Endothelial cell of umbilical vein (primary cell): ENCODE data around the gene NRBF2. TPM values are rescaled to one million over a fixed set of nuclear protein-coding genes. Genes with fewer than 3 reads are reported as not detected.

Experiments
- BruUV-seq: library from RNA; stranded (reverse); fragments of 400-500 nt; replicated peaks from 2 replicates; lab custom pipeline; 2021; lab: Mats Ljungman, UMichigan
- CTCF ChIA-PET: fragments of 300-600, 350-600 bp; sonication (Branson Sonifier 250); formaldehyde crosslinking; loops from one replicate; lab custom pipeline; 2021; ENCODE audit warnings: antibody characterized with exemption, inconsistent platforms; lab: Charles Lee
- POLR2A ChIA-PET: fragments of 300-600, 350-600 bp; sonication (Branson Sonifier 250); formaldehyde crosslinking; loops from one replicate; lab custom pipeline; 2021; ENCODE audit warnings: antibody characterized with exemption, inconsistent platforms; lab: Charles Lee
- DNase-seq: peaks from one replicate; pipeline ENCODE4 v3.0.0-alpha.2; 2011; ENCODE audit warnings: low read depth, low spot score
- FAIRE-seq: peaks from 2 replicates; lab custom pipeline; 2011; peaks lifted over from hg19 to GRCh38; lab: Jason Lieb, UNC
- H2AFZ ChIP-seq: 2 replicates; pipeline ENCODE4 v1.6.0; 2012; ENCODE audit warnings: low read depth, low read length, control low read depth, inconsistent platforms
- H3K27ac ChIP-seq: 2 replicates; pipeline ENCODE4 v1.5.1; 2011; ENCODE audit warnings: low read depth, mild to moderate bottlenecking, control low read depth, low read length, moderate library complexity; ENCODE audit not compliant: insufficient read depth
- H3K27me3 ChIP-seq, 2 experiments: 2 replicates each; pipeline versions ENCODE4 v1.6.0 to v1.6.1; 2011; ENCODE audit warnings: low read length in 2 of 2, mixed read lengths in 1 of 2; ENCODE audit not compliant: control insufficient read depth in 2 of 2, insufficient read depth in 2 of 2
- H3K36me3 ChIP-seq, 2 experiments: 2 replicates in 1 of 2; 3 replicates in 1 of 2; pipeline ENCODE4 v1.5.1; 2011; ENCODE audit warnings: low read length in 2 of 2, mild to moderate bottlenecking in 1 of 2, moderate library complexity in 1 of 2; ENCODE audit not compliant: control insufficient read depth in 2 of 2, insufficient read depth in 2 of 2; ENCODE audit errors: extremely low read depth in 1 of 2
- H3K4me1 ChIP-seq: 3 replicates; pipeline ENCODE4 v1.5.1; 2011; ENCODE audit warnings: mild to moderate bottlenecking, low read length; ENCODE audit not compliant: control insufficient read depth, insufficient read depth; ENCODE audit errors: extremely low read depth
- H3K4me2 ChIP-seq: 2 replicates; pipeline ENCODE4 v1.6.1; 2011; ENCODE audit warnings: low read length, control low read depth, mixed read lengths; ENCODE audit not compliant: insufficient read depth
- H3K4me3 ChIP-seq, 3 experiments: fragments of 200-600 bp in 1 of 3; sonication (generic), shearing (Covaris generic) in 1 of 3; replicated peaks in 1 of 3; 2 replicates each; pipeline ENCODE4 v1.5.1; 2011 to 2016; ENCODE audit warnings: control low read depth in 3 of 3, low read length in 3 of 3, mild to moderate bottlenecking in 2 of 3, inconsistent platforms in 1 of 3, low read depth in 1 of 3, moderate library complexity in 1 of 3; ENCODE audit not compliant: insufficient read depth in 1 of 3
- H3K79me2 ChIP-seq: 2 replicates; pipeline ENCODE4 v1.6.0; 2012; ENCODE audit warnings: low read length, inconsistent platforms; ENCODE audit not compliant: control insufficient read depth, insufficient read depth
- H3K9ac ChIP-seq: replicated peaks from 2 replicates; pipeline ENCODE3; 2011; ENCODE audit warnings: low read length, control low read depth; ENCODE audit not compliant: insufficient read depth; ENCODE audit errors: extremely low read depth
- H3K9me1 ChIP-seq: replicated peaks from 3 replicates; pipeline ENCODE4 v1.6.0; 2011; ENCODE audit warnings: mild to moderate bottlenecking, low read length; ENCODE audit not compliant: control insufficient read depth, insufficient read depth; ENCODE audit errors: extremely low read depth
- H3K9me3 ChIP-seq: replicated peaks from 2 replicates; pipeline ENCODE4 v1.5.1; 2012; ENCODE audit warnings: low read length, inconsistent platforms; ENCODE audit not compliant: control insufficient read depth, insufficient read depth
- H4K20me1 ChIP-seq: replicated peaks from 2 replicates; pipeline ENCODE3; 2011; ENCODE audit warnings: mild to moderate bottlenecking, low read length; ENCODE audit not compliant: control insufficient read depth, insufficient read depth; ENCODE audit errors: extremely low read depth
- CTCF ChIP-seq, 2 donors: IDR thresholded peaks; 1 replicate in 1 of 2; 2 replicates in 1 of 2; pipeline ENCODE4 v1.5.1; 2011; ENCODE audit warnings: low read length in 2 of 2, mild to moderate bottlenecking in 2 of 2, moderate library complexity in 2 of 2, control low read depth in 1 of 2, inconsistent platforms in 1 of 2, low read depth in 1 of 2; ENCODE audit not compliant: insufficient read depth in 1 of 2; ENCODE audit errors: extremely low read depth in 1 of 2
- EZH2 ChIP-seq: IDR thresholded peaks from 2 replicates; pipeline ENCODE4 v1.6.1; 2012; ENCODE audit warnings: borderline replicate concordance, low read depth, mild to moderate bottlenecking, moderate library complexity, low read length, inconsistent platforms; ENCODE audit not compliant: severe bottlenecking
- FOS ChIP-seq: IDR thresholded peaks from 2 replicates; pipeline ENCODE4 v1.6.1; 2011; ENCODE audit warnings: mild to moderate bottlenecking, low read length, moderate library complexity, borderline replicate concordance; ENCODE audit not compliant: insufficient read depth
- GATA2 ChIP-seq: IDR thresholded peaks from 2 replicates; pipeline ENCODE4 v1.7.0; 2011; ENCODE audit warnings: low read depth, mild to moderate bottlenecking, moderate library complexity, mixed read lengths, low read length; ENCODE audit not compliant: insufficient read length, insufficient read depth
- JUN ChIP-seq: IDR thresholded peaks from 2 replicates; pipeline ENCODE4 v1.6.1; 2011; ENCODE audit warnings: borderline replicate concordance, low read depth; ENCODE audit not compliant: insufficient read length, insufficient read depth
- MAX ChIP-seq: IDR thresholded peaks from 2 replicates; pipeline ENCODE4 v1.6.1; 2011; ENCODE audit not compliant: insufficient read depth, insufficient read length
- MYC ChIP-seq: IDR thresholded peaks from one replicate; pipeline ENCODE4 v1.6.1; 2011; ENCODE audit warnings: mild to moderate bottlenecking, low read depth, low read length
- POLR2A ChIP-seq: IDR thresholded peaks from 2 replicates; pipeline ENCODE4 v1.6.1; 2012; ENCODE audit warnings: low read depth, mild to moderate bottlenecking, control low read depth, low read length
- POLR2AphosphoS5 ChIP-seq: IDR thresholded peaks from 2 replicates; pipeline ENCODE4 v1.6.1; 2012; ENCODE audit warnings: low read depth, mild to moderate bottlenecking, control low read depth, low read length, moderate library complexity; ENCODE audit not compliant: insufficient read depth
- dilution Hi-C: fragments of 300-500 bp; cut with MboI; formaldehyde crosslinking; loops from one replicate; pipeline ENCODE4 v1.15.0; 2019; ENCODE audit warnings: low sequenced_read_pairs; ENCODE audit not compliant: extremely low pct_ligation_motif_present
- intact Hi-C: fragments of 100-400 bp; cut with micrococcal nuclease; formaldehyde crosslinking; loops from one replicate; pipeline ENCODE4 v1.10.0; 2022
- polyA plus RNA-seq, 4 experiments: library from polyadenylated mRNA; depleted of rRNA in 3 of 4; stranded (reverse) in 3 of 4; unstranded in 1 of 4; fragments of >200 nt; gene quantifications; 2 replicates each; pipeline versions ENCODE4 v1.2.1 to v1.2.3, GENCODE V29; 2011 to 2012; ENCODE audit warnings: missing spikeins in 1 of 4
- total RNA-seq: library from RNA; stranded (reverse); gene quantifications from 2 replicates; pipeline ENCODE4 v1.2.3, GENCODE V29; 2021

The NRBF2 gene
- total and polyA plus RNA-seq, 2 donors (not counting 3 experiments of a cell fraction or from before 2014, with no cell fraction given), result 7.6 to 17.7 TPM

- ChIA-PET CTCF (no interaction called here), POLR2A (no interaction called here)
- no peak overlapping the region for H3K4me3 ChIP-seq
- H3K27ac ChIP-seq, result no peak overlapping the region
- H3K4me2 ChIP-seq, result no peak overlapping the region
- no peaks in the 10 kb centered on the region for H4K20me1 ChIP-seq
- BruUV-seq, result no TSS peak
- no peak overlapping the region for H3K9ac ChIP-seq
- FAIRE-seq, result no peak
- intact Hi-C loops, result no loop called here
- DNase-seq, result no peak
- H3K9me3 ChIP-seq, result no peaks in the 10 kb centered on the region
- dilution Hi-C loops, result no loop called here
- no peaks in the 10 kb centered on the region for H3K9me1 ChIP-seq
- H3K4me1 ChIP-seq, result no peaks in the 10 kb centered on the region
- H2AFZ ChIP-seq, result no peak overlapping the region
- no peaks in the 10 kb centered on the region for H3K27me3 ChIP-seq
- H3K36me3 ChIP-seq, result no peaks in the 10 kb centered on the region
- TF ChIP-seq JUN (no peak), FOS (no peak), CTCF (IDR thresholded peaks at IDR 0.05; ENCODE audit: extremely low read depth in 1 of 2, insufficient read depth in 1 of 2, low read depth in 1 of 2, low read length in 2 of 2) (no peak), GATA2 (no peak), MAX (no peak), POLR2A (no peak), MYC (no peak), POLR2AphosphoS5 (no peak), EZH2 (no peak)
- H3K79me2 ChIP-seq, result no peaks in the 10 kb centered on the region
These were observed 14.1 kb upstream of the NRBF2 start for GRCh38 chr10:63119041-63119440.
